GM12892 (cell line): ENCODE measurements around the gene NAV2.
"Not testable (repeated sequence)": the region's sequence is repeated elsewhere in the genome, so short reads cannot be mapped to it uniquely, and the experiment has no call there.

ENCODE experiments used
- DNase-seq: peaks from one replicate; pipeline ENCODE4 v3.0.0; 2011; ENCODE audit not compliant: insufficient read length
- FAIRE-seq: peaks from 2 replicates; lab custom pipeline; 2011; peaks lifted over from hg19 to GRCh38; lab: Jason Lieb, UNC
- POLR2A ChIP-seq: IDR thresholded peaks from 2 replicates; pipeline ENCODE4 v1.6.1; 2011; ENCODE audit warnings: low read depth, low read length, control low read depth
- POLR2AphosphoS5 ChIP-seq: IDR thresholded peaks from 2 replicates; pipeline ENCODE4 v1.6.1; 2011; ENCODE audit warnings: low read depth, low read length, control low read depth
- TAF1 ChIP-seq: IDR thresholded peaks from 2 replicates; pipeline ENCODE4 v1.6.1; 2011; ENCODE audit warnings: low read depth, mild to moderate bottlenecking, control low read depth, low read length, borderline replicate concordance

The NAV2 gene

GRCh38 chr11:20127671-20128527, 415.3 kb downstream of the NAV2 start:
- DNase-seq: peak; percentile 40
- TF ChIP-seq POLR2AphosphoS5 (no peak), TAF1 (no peak), POLR2A (no peak)
- FAIRE-seq: peak; percentile 88

GRCh38 chr11:20128528-20128825, 415.8 kb downstream of the NAV2 start:
- FAIRE-seq, DNase-seq: not testable (repeated sequence)

- no peak for DNase-seq
- FAIRE-seq: no peak
- TF ChIP-seq POLR2AphosphoS5 (no peak), TAF1 (no peak), POLR2A (no peak)
Observed at GRCh38 chr11:20129665-20130064, 417.0 kb downstream of the NAV2 start.

- peak; percentile 34 for DNase-seq
- FAIRE-seq: peak; percentile 21
- TF ChIP-seq TAF1: no peak
- no peak for TF ChIP-seq POLR2A
- TF ChIP-seq POLR2AphosphoS5: no peak
Observed at GRCh38 chr11:20131788-20132666, 419.4 kb downstream of the NAV2 start.

- no peak for DNase-seq
- FAIRE-seq: no peak
- TF ChIP-seq TAF1 (no peak), POLR2AphosphoS5 (no peak), POLR2A (no peak)
Observed at GRCh38 chr11:20132667-20133039, 420.0 kb downstream of the NAV2 start.

- TF ChIP-seq TAF1 (no peak), POLR2A (no peak), POLR2AphosphoS5 (no peak)
- DNase-seq (no peak), FAIRE-seq (no peak)
Observed at GRCh38 chr11:20134991-20135736, 422.5 kb downstream of the NAV2 start.

GRCh38 chr11:20137637-20138036, 425.0 kb downstream of the NAV2 start:
- no peak for FAIRE-seq
- DNase-seq: no peak
- no peak for TF ChIP-seq TAF1
- TF ChIP-seq POLR2A: no peak
- no peak for TF ChIP-seq POLR2AphosphoS5

- no peak for DNase-seq
- no peak for FAIRE-seq
- TF ChIP-seq TAF1 (no peak), POLR2A (no peak), POLR2AphosphoS5 (no peak)
Observed at GRCh38 chr11:20138707-20139106, 426.1 kb downstream of the NAV2 start.

- no peak for TF ChIP-seq TAF1
- TF ChIP-seq POLR2AphosphoS5: no peak
- no peak for TF ChIP-seq POLR2A
- no peak for DNase-seq
- no peak for FAIRE-seq
Observed at GRCh38 chr11:20154381-20154780, 441.7 kb downstream of the NAV2 start.

GRCh38 chr11:20155683-20156279, 443.1 kb downstream of the NAV2 start:
- no peak for FAIRE-seq
- no peak for DNase-seq
- no peak for TF ChIP-seq POLR2AphosphoS5
- no peak for TF ChIP-seq TAF1
- no peak for TF ChIP-seq POLR2A

GRCh38 chr11:20156280-20156875, 443.7 kb downstream of the NAV2 start:
- DNase-seq: no peak
- no peak for TF ChIP-seq TAF1
- no peak for TF ChIP-seq POLR2A
- TF ChIP-seq POLR2AphosphoS5: no peak
- no peak for FAIRE-seq
